PC-9 (cell line): Measurements from ENCODE around the gene MACROD2. TPM values are rescaled to one million over a fixed set of nuclear protein-coding genes. Genes with fewer than 3 reads are reported as not detected.

Source experiments
- BruUV-seq: library from RNA; stranded (reverse); fragments of 400-500 nt; replicated peaks from 2 replicates; lab custom pipeline; 2021; lab: Mats Ljungman, UMichigan
- CTCF ChIA-PET: fragments of 300-600 bp; sonication (Branson Sonifier 250); formaldehyde crosslinking; loops from one replicate; lab custom pipeline; 2022; ENCODE audit warnings: antibody characterized with exemption; lab: Charles Lee
- POLR2A ChIA-PET: fragments of 300-600 bp; sonication (Branson Sonifier 250); formaldehyde crosslinking; loops from one replicate; lab custom pipeline; 2022; ENCODE audit warnings: antibody characterized with exemption; ENCODE audit not compliant: unreplicated experiment; lab: Charles Lee
- DNase-seq, 2 experiments: peaks; one replicate each; pipeline versions ENCODE4 v3.0.0 to v3.0.0-alpha.2; 2015 to 2022; ENCODE audit warnings: mixed read lengths in 1 of 2
- H2AFZ ChIP-seq: fragments of 200-600 bp; sonication (generic); 2 replicates; pipeline ENCODE4 v1.8.1; 2017; ENCODE audit warnings: antibody characterized with exemption
- H3F3A ChIP-seq: fragments of 200-600 bp; sonication (generic); 2 replicates; pipeline ENCODE4 v1.8.1; 2017; ENCODE audit warnings: antibody characterized with exemption, mild to moderate bottlenecking, low read depth; ENCODE audit not compliant: insufficient read depth
- H3K27ac ChIP-seq: fragments of 200-600 bp; sonication (generic); 2 replicates; pipeline ENCODE4 v1.6.1; 2016; ENCODE audit warnings: mixed run types
- H3K27me3 ChIP-seq: fragments of 200-600 bp; sonication (generic); 2 replicates; pipeline ENCODE4 v1.6.1; 2016; ENCODE audit warnings: low read depth, mixed run types; ENCODE audit not compliant: insufficient read depth
- H3K36me3 ChIP-seq: fragments of 200-600 bp; sonication (generic); 2 replicates; pipeline ENCODE4 v1.6.1; 2016; ENCODE audit warnings: low read depth, mixed run types
- H3K4me1 ChIP-seq: fragments of 200-600 bp; sonication (generic); replicated peaks from 2 replicates; pipeline ENCODE4 v1.6.1; 2016; ENCODE audit warnings: mixed run types; ENCODE audit not compliant: insufficient read depth
- H3K4me2 ChIP-seq: fragments of 200-600 bp; sonication (generic); 2 replicates; pipeline ENCODE4 v1.6.1; 2017; ENCODE audit warnings: mixed run types
- H3K4me3 ChIP-seq: fragments of 200-600 bp; sonication (generic); 2 replicates; pipeline ENCODE4 v1.6.1; 2016; ENCODE audit warnings: mixed run types
- H3K79me2 ChIP-seq: fragments of 200-600 bp; sonication (generic); 2 replicates; pipeline ENCODE4 v1.6.1; 2017; ENCODE audit warnings: low read depth, mixed run types
- H3K9me2 ChIP-seq: fragments of 200-600 bp; sonication (generic); 2 replicates; pipeline ENCODE4 v1.8.1; 2017; ENCODE audit warnings: mild to moderate bottlenecking; ENCODE audit not compliant: insufficient read depth
- H3K9me3 ChIP-seq: fragments of 200-600 bp; sonication (generic); 2 replicates; pipeline ENCODE4 v1.8.1; 2016; ENCODE audit warnings: low read depth; ENCODE audit not compliant: insufficient read depth
- H4K20me1 ChIP-seq: fragments of 200-600 bp; sonication (generic); 2 replicates; pipeline ENCODE4 v1.8.1; 2017; ENCODE audit not compliant: insufficient read depth
- CTCF ChIP-seq: fragments of 200-600 bp; sonication (generic); conservative IDR thresholded peaks from 2 replicates; pipeline ENCODE4 v1.6.1; 2017; ENCODE audit warnings: mixed run types, antibody characterized with exemption, mild to moderate bottlenecking, moderate library complexity
- EZH2 ChIP-seq: fragments of 200-600 bp; sonication (generic); IDR thresholded peaks from 2 replicates; pipeline ENCODE4 v1.8.0; 2017; ENCODE audit warnings: antibody characterized with exemption, low read depth
- intact Hi-C: fragments of 100-400 bp; cut with micrococcal nuclease; formaldehyde crosslinking; loops from one replicate; pipeline ENCODE4 v1.10.0; 2022; ENCODE audit not compliant: unreplicated experiment
- total RNA-seq: library from RNA; stranded (reverse); gene quantifications from 2 replicates; pipeline ENCODE4 v1.2.3, GENCODE V29; 2021

MACROD2 gene
- total RNA-seq, 1 experiment from 2014 or later, result 11.4 TPM

- no peaks in the 10 kb centered on the region for H3K79me2 ChIP-seq
- ChIA-PET POLR2A (no interaction called here), CTCF (no interaction called here)
- H3K4me1 ChIP-seq, result peaks cover 18% of the 10 kb centered on the region
- H3K4me2 ChIP-seq, result no peak overlapping the region
- BruUV-seq, result no TSS peak
- intact Hi-C loops, result no loop called here
- TF ChIP-seq CTCF (no peak), EZH2 (no peak)
- no peaks in the 10 kb centered on the region for H4K20me1 ChIP-seq
- peaks cover 15% of the 10 kb centered on the region; the same call in 1 of the 2 replicates for H3F3A ChIP-seq
- no peak overlapping the region for H2AFZ ChIP-seq
- no peak overlapping the region for H3K27ac ChIP-seq
- no peak for DNase-seq
- no peaks in the 10 kb centered on the region for H3K27me3 ChIP-seq
- no peaks in the 10 kb centered on the region; the same call in 1 of the 2 replicates for H3K9me3 ChIP-seq
- no peak overlapping the region for H3K4me3 ChIP-seq
- H3K36me3 ChIP-seq, result no peaks in the 10 kb centered on the region
- no peaks in the 10 kb centered on the region for H3K9me2 ChIP-seq
These were observed 289.1 kb downstream of the MACROD2 start for GRCh38 chr20:14284443-14284842.

DNA sequence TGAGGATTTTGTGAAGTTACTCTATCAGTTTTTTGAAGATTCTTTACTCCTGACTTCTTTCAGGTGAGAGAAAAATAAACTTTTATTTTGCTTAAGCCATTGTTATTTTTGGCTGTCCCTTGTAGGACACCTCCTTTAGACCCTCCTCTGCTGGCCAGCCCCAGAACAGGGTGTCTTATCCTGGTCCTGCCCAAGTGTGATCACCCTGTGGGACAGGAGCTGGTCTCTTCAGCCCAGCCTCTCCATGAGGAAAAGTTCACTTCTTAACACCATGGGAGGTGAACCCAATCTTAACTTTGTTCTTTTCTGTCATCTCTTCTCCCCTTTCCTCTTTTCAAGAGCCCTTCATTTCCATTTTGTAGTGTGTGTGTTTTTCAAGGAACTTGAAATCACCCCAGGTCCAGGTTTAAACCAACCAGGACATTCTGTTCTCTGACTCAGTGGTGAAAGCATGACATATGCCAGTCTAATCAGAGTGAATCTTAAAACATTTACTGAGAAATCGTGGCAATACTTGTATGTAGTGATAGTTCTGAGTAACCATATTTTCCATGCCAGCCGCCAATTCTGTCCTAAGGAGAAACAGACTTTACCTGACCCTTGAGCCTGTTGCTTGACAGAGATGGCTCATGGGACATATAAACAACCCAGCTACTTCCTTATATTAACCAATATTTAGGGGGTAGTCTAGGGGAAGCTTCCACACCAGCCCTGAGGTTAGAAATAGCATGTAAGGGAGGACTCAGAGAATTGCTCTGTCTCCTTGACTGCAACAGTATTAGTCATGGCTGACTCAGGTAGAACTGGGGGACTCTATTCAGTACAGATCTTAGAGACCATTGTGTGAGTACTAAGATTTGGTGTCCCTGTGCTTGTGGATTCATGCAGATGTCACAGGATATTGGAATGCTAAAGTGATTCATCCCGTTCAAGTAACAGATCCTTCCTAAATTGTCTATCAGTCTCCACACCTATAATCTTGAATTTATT, 293.3 kb downstream of the MACROD2 start:
- no peaks in the 10 kb centered on the region for H3K9me2 ChIP-seq
- no peaks in the 10 kb centered on the region for H4K20me1 ChIP-seq
- TF ChIP-seq EZH2 (no peak), CTCF (no peak)
- BruUV-seq, result no TSS peak
- no peaks in the 10 kb centered on the region for H3K27me3 ChIP-seq
- ChIA-PET POLR2A (interaction anchor here (0.6 kb wide), 1 partner anchor 54 kb away, joined by 3 read pairs; no protein-coding TSS in a partner anchor), CTCF (no interaction called here)
- H3K27ac ChIP-seq, result peak overlapping the region; percentile 82
- no peak overlapping the region for H3K4me3 ChIP-seq
- H3F3A ChIP-seq, result peaks cover 18% of the 10 kb centered on the region; the same call in 1 of the 2 replicates
- H3K36me3 ChIP-seq, result no peaks in the 10 kb centered on the region
- H3K4me1 ChIP-seq, result peaks cover 24% of the 10 kb centered on the region
- H2AFZ ChIP-seq, result peak overlapping the region; percentile 68; the same call in 1 of the 2 replicates
- no peaks in the 10 kb centered on the region; the same call in 1 of the 2 replicates for H3K9me3 ChIP-seq
- intact Hi-C loops, result no loop called here
- peak overlapping the region; percentile 40 for H3K4me2 ChIP-seq
- no peaks in the 10 kb centered on the region for H3K79me2 ChIP-seq
- peak; percentile 10 to 82 for DNase-seq

DNA sequence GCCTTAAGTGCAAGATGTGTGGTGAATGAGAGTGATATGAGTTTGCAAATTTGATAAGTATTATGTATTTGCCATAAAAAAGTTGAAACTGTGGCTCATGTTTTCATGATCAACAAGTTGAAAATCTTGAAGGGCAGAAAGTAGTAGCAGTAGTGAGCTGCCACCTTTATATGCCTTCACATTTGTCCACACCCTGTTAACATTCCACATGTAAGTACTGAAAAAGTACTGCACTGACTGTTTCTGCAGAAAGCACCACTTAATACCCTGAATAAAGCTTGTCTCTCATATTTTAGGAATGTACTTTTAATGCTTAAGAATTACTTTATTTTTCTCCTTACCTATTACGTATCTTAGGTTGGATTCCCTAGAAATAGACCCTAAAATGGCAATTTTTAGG, 296.2 kb downstream of the MACROD2 start:
- Histone ChIP-seq H3K79me2 (no peaks in the 10 kb centered on the region), H3F3A (peaks cover 18% of the 10 kb centered on the region; the same call in 1 of the 2 replicates), H2AFZ (no peak overlapping the region), H4K20me1 (no peaks in the 10 kb centered on the region), H3K4me3 (no peak overlapping the region), H3K4me1 (peaks cover 24% of the 10 kb centered on the region), H3K36me3 (no peaks in the 10 kb centered on the region), H3K9me3 (no peaks in the 10 kb centered on the region; the same call in 1 of the 2 replicates), H3K9me2 (no peaks in the 10 kb centered on the region), H3K4me2 (no peak overlapping the region), H3K27ac (no peak overlapping the region), H3K27me3 (no peaks in the 10 kb centered on the region)
- no TSS peak for BruUV-seq
- CTCF ChIA-PET, result no interaction called here
- no peak for DNase-seq
- intact Hi-C loops, result no loop called here
- POLR2A ChIA-PET, result no interaction called here
- TF ChIP-seq EZH2, result no peak
